ENCODE measurements around the gene OPCML. TPM values are rescaled to one million over a fixed set of nuclear protein-coding genes. Genes with fewer than 3 reads are reported as not detected.

The OPCML gene
- total RNA-seq, 2 donors from 2014 or later: 0.34 TPM; not detected in 1

GRCh38 chr11:133082841-133083488, 449.3 kb downstream of the OPCML start:
- peak; percentile 71 to 98 (median 84) for TF ChIP-seq CTCF (IDR thresholded peaks at IDR 0.05)
- no peak for TF ChIP-seq POLR2AphosphoS5 (IDR thresholded peaks at IDR 0.05)
- TF ChIP-seq POLR2A (IDR thresholded peaks at IDR 0.05): no peak
- Histone ChIP-seq H3K27ac (no peak overlapping the region), H3K4me1 (replicated peaks) (no peaks in the 10 kb centered on the region), H3K4me3 (peak overlapping the region; percentile 9 to 31), H3K27me3 (replicated peaks; ENCODE audit: insufficient read depth) (peaks cover 12% of the 10 kb centered on the region), H3K9me3 (no peaks in the 10 kb centered on the region), H3K36me3 (no peaks in the 10 kb centered on the region)
- intact Hi-C loops (cut with DNase I): no loop called here
- peak; percentile 34 for DNase-seq (ENCODE audit: low spot score)
- under 1% methylated on average over 53 of the region's 71 CpGs for WGBS

GRCh38 chr11:133082453-133082781, 449.9 kb downstream of the OPCML start:
- peak; percentile 33 for DNase-seq (ENCODE audit: low spot score)
- Histone ChIP-seq H3K27ac (no peak overlapping the region), H3K4me3 (peak overlapping the region in 1 of 2 donors; percentile 31), H3K36me3 (no peaks in the 10 kb centered on the region), H3K4me1 (replicated peaks) (no peaks in the 10 kb centered on the region), H3K27me3 (replicated peaks; ENCODE audit: insufficient read depth) (peaks cover 13% of the 10 kb centered on the region), H3K9me3 (no peaks in the 10 kb centered on the region)
- TF ChIP-seq POLR2A (IDR thresholded peaks at IDR 0.05): no peak
- no peak for TF ChIP-seq POLR2AphosphoS5 (IDR thresholded peaks at IDR 0.05)
- no peak for TF ChIP-seq CTCF (IDR thresholded peaks at IDR 0.05)
- WGBS: 100% methylated on average over 1 of the region's 23 CpGs
- intact Hi-C loops (cut with DNase I): no loop called here

- Histone ChIP-seq H3K36me3 (no peaks in the 10 kb centered on the region), H3K9me3 (no peaks in the 10 kb centered on the region), H3K27me3 (replicated peaks; ENCODE audit: insufficient read depth) (peaks cover 13% of the 10 kb centered on the region), H3K4me1 (replicated peaks) (no peaks in the 10 kb centered on the region), H3K27ac (no peak overlapping the region), H3K4me3 (no peak overlapping the region)
- TF ChIP-seq CTCF (IDR thresholded peaks at IDR 0.05): no peak
- TF ChIP-seq POLR2A (IDR thresholded peaks at IDR 0.05): no peak
- no peak for TF ChIP-seq POLR2AphosphoS5 (IDR thresholded peaks at IDR 0.05)
- 79% methylated on average over 34 of the region's 43 CpGs for WGBS
- no peak for DNase-seq (ENCODE audit: low spot score)
- intact Hi-C loops (cut with DNase I): no loop called here
Measured at GRCh38 chr11:133081730-133082452, 450.4 kb downstream of the OPCML start.

GRCh38 chr11:133081020-133081419, 451.3 kb downstream of the OPCML start:
- no peak for TF ChIP-seq POLR2AphosphoS5 (IDR thresholded peaks at IDR 0.05)
- no peak for TF ChIP-seq POLR2A (IDR thresholded peaks at IDR 0.05)
- WGBS: 74% methylated on average over 9 of the region's 9 CpGs

GRCh38 chr11:133078591-133079404, 453.5 kb downstream of the OPCML start:
- peak; percentile 16 for DNase-seq (ENCODE audit: low spot score)
- Histone ChIP-seq H3K4me3 (no peak overlapping the region), H3K27me3 (replicated peaks; ENCODE audit: insufficient read depth) (peaks cover 5% of the 10 kb centered on the region), H3K36me3 (no peaks in the 10 kb centered on the region), H3K4me1 (replicated peaks) (no peaks in the 10 kb centered on the region), H3K27ac (no peak overlapping the region), H3K9me3 (no peaks in the 10 kb centered on the region)
- TF ChIP-seq POLR2A (IDR thresholded peaks at IDR 0.05): no peak
- TF ChIP-seq POLR2AphosphoS5 (IDR thresholded peaks at IDR 0.05): no peak
- peak; percentile 13 to 60 (median 53) for TF ChIP-seq CTCF (IDR thresholded peaks at IDR 0.05)
- WGBS: 30% methylated on average over 24 of the region's 24 CpGs
- intact Hi-C loops (cut with DNase I): no loop called here

More at GRCh38 chr11:133081020-133081419, 451.3 kb downstream of the OPCML start:
- intact Hi-C loops (cut with DNase I): no loop called here
- Histone ChIP-seq H3K27me3 (replicated peaks; ENCODE audit: insufficient read depth) (peaks cover 13% of the 10 kb centered on the region), H3K4me1 (replicated peaks) (no peaks in the 10 kb centered on the region), H3K36me3 (no peaks in the 10 kb centered on the region), H3K4me3 (no peak overlapping the region), H3K27ac (no peak overlapping the region), H3K9me3 (no peaks in the 10 kb centered on the region)
- no peak for DNase-seq (ENCODE audit: low spot score)

Data from prostate gland (tissue), 2 donors.